Chondrocyte (in vitro differentiated cells): ENCODE data around the gene SPATS2L. TPM values are rescaled to one million over a fixed set of nuclear protein-coding genes. Genes with fewer than 3 reads are reported as not detected.

ENCODE experiments used
- DNase-seq: peaks from one replicate; pipeline ENCODE4 v3.0.0; 2021; ENCODE audit warnings: mixed read lengths, low spot score
- H3K27ac Mint-ChIP-seq: one replicate; pipeline ENCODE4 v1.8.0; 2021; ENCODE audit warnings: mild to moderate bottlenecking, moderate library complexity, mixed read lengths; ENCODE audit not compliant: unreplicated experiment
- H3K27me3 Mint-ChIP-seq: 2 replicates; pipeline ENCODE4 v1.8.0; 2021; ENCODE audit warnings: low read depth, mixed read lengths
- H3K36me3 Mint-ChIP-seq: 2 replicates; pipeline ENCODE4 v1.8.0; 2021; ENCODE audit warnings: low read depth, mixed read lengths
- H3K4me1 Mint-ChIP-seq: 2 replicates; pipeline ENCODE4 v1.8.0; 2021; ENCODE audit warnings: low read depth, mild to moderate bottlenecking, mixed read lengths
- H3K4me3 Mint-ChIP-seq: one replicate; pipeline ENCODE4 v1.8.0; 2021; ENCODE audit warnings: mild to moderate bottlenecking, moderate library complexity, mixed read lengths; ENCODE audit not compliant: unreplicated experiment
- H3K9me3 Mint-ChIP-seq: 2 replicates; pipeline ENCODE4 v1.8.0; 2021; ENCODE audit warnings: low read depth, mixed read lengths
- total RNA-seq: library from RNA; stranded (reverse); gene quantifications from 3 replicates; pipeline ENCODE4 v1.2.1, GENCODE V29; 2021
- TF ChIP-seq, protein P1 (sequence below): fragments of 200-600 bp; sonication (generic); IDR thresholded peaks from 2 replicates; pipeline ENCODE4 v1.5.0; 2021; ENCODE audit warnings: antibody characterized with exemption, mild to moderate bottlenecking, moderate library complexity

The SPATS2L gene
- total RNA-seq, 1 donor from 2014 or later: 237 TPM

DNA sequence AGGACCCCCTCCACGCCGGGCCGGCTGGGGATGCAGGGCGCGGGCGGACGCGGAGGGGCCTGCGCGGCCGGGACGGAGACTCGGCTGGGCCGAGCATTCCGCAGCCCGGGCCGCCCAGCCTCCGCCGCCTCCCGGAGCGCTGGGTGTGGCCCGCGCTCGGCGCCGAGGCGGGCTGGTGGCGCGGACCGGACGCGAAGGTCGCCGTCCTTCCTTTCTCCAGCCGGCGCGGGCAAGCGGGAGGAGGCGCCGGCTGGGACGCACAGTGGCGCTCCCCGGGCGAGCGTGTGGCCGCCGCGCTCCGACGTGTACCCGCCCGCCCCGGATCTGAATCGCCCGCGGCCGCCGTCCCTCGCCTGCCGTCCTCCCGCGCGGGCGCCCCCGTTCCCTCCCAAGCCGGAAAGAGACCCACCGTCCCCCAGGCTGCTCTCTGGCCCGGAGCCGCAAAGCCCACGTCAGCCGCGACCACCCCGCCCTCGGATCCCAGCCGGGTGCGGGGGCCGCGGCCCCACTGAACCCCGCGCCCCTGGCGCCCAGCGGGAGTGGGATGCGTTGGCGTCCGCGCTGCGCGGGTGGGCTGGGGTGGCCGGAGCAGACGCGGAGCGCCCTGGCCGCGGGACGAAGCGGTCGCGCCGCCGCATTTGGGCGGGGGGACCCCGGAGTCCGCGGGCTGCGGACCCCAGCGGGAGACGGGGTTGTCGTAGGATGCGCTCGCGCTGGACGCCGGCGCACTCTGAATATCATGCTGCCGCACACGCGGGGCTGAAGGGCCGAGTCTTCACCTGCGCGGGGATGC, 634 bp downstream of the SPATS2L start:
- H3K27me3 Mint-ChIP-seq: no peaks in the 10 kb centered on the region
- TF ChIP-seq, protein P1, sequence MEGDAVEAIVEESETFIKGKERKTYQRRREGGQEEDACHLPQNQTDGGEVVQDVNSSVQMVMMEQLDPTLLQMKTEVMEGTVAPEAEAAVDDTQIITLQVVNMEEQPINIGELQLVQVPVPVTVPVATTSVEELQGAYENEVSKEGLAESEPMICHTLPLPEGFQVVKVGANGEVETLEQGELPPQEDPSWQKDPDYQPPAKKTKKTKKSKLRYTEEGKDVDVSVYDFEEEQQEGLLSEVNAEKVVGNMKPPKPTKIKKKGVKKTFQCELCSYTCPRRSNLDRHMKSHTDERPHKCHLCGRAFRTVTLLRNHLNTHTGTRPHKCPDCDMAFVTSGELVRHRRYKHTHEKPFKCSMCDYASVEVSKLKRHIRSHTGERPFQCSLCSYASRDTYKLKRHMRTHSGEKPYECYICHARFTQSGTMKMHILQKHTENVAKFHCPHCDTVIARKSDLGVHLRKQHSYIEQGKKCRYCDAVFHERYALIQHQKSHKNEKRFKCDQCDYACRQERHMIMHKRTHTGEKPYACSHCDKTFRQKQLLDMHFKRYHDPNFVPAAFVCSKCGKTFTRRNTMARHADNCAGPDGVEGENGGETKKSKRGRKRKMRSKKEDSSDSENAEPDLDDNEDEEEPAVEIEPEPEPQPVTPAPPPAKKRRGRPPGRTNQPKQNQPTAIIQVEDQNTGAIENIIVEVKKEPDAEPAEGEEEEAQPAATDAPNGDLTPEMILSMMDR: no peak
- no peaks in the 10 kb centered on the region for H3K36me3 Mint-ChIP-seq
- H3K27ac Mint-ChIP-seq: peak overlapping the region; percentile 88
- no peak for DNase-seq
- no peaks in the 10 kb centered on the region for H3K9me3 Mint-ChIP-seq
- peak overlapping the region; percentile 76 for H3K4me3 Mint-ChIP-seq
- peaks cover 60% of the 10 kb centered on the region for H3K4me1 Mint-ChIP-seq

DNA sequence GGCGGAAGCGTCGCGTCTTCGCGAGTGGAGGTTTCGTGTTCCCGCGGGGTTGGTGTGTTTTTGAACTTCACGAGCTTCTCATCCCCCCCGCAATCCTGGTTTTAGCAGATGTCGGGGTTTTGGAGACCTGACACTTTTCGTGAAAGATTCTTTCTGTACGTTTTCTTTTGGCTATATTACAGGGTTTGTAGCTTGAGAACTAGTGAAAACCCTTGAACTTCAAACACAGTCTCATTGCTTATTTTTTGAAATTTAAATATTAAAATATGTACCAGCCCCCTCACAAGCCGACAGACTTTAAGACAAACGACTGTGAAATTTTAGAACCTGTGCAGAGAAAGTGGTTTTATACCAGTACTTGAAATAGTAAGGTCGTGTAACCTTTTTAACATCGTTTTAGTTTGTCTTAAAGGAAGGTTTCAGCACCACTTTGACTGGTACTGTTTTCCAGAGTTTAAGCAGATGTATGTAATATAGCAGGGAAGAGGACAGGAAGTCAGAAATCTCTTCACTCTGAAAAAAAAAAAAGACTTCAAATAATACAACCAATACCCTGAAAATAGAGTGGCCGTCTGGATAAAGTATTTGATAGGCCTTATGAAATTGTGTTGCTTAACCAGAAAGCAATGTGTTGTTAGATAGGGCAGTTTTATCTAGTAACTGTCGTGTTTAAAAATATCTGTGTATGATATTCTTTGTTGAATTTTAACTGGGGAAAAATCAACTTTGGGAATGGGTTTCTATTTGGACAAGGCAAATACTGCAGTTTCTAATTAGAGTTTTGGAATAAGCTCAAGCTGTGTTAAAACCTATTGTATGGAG, 1.4 kb downstream of the SPATS2L start:
- Mint-ChIP-seq H3K4me1 (peaks cover 59% of the 10 kb centered on the region), H3K36me3 (no peaks in the 10 kb centered on the region), H3K9me3 (no peaks in the 10 kb centered on the region), H3K4me3 (peak overlapping the region; percentile 76), H3K27ac (peak overlapping the region; percentile 88), H3K27me3 (no peaks in the 10 kb centered on the region)
- TF ChIP-seq, protein P1: no peak
- no peak for DNase-seq

DNA sequence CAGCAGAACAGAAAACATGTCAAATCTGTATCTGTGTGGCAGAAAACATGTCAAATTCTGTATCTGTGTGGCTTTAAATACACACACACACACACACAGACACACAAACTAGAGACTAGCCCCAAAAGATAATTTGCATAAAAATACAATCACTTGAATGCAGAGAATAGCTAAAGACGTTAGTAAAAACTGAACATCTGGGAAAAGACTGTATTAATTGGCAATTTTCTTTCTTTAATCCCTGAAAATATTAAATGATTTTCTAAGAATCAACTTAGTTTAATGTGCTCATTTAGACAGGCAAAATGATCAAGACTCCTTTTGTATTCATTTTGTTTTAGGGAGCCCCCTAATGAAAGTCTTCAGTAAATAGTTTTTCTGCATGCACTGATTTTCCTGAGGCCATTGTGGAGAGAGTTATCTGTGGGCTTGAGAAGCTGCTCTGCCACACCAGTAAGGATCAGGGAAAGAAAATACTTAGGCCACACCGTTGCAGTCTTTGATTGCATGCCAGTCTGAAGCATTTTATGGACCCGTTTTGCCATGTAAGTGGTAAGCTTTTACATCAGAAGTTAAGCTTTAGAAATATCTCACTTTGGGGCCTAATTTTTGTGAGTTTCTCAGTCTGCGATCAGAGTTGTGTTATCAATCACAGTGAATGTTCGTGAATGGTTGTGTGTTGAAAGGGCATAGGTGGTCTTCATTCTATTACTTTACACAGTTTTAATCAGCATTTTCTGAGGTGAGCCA, 2.2 kb downstream of the SPATS2L start:
- DNase-seq: no peak
- peaks cover 60% of the 10 kb centered on the region for H3K4me1 Mint-ChIP-seq
- H3K27ac Mint-ChIP-seq: peak overlapping the region; percentile 88
- H3K4me3 Mint-ChIP-seq: peak overlapping the region; percentile 76
- H3K36me3 Mint-ChIP-seq: no peaks in the 10 kb centered on the region
- TF ChIP-seq, protein P1: peak; percentile 73
- H3K27me3 Mint-ChIP-seq: no peaks in the 10 kb centered on the region
- H3K9me3 Mint-ChIP-seq: no peaks in the 10 kb centered on the region

DNA sequence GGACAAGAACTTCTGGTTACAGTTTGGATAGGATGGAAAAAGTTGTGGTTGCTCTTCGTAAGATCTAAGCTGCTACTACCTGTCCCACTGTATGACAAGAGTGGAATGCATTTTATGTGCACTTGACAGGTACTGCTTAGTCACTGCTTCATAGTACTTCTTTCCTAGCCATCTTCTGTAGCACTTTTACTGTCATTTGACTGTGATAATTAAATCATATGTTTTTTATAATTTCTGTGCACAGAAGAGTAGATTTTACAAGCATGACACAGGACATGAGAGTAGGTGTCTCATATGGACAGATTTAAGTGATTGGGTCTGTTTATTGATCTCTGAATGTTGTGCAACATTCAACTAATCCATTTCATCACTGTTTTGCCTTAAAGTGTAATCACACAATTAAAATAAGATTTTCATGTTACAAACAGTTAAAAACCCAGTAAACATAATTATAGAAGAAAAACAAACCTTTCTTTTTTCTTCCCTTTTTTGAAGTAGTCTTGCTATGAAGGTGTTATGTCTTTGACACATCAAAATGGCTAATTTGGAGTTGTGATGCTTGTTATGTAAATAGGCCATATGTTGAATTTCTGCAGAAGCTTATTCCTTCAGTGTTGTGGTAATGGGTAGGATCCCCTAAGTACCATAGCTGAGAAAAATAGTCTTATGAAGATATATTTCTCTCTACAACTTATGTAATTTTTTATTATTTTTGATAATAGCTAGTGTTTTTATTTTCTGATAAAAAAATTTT, 3.0 kb downstream of the SPATS2L start:
- peaks cover 67% of the 10 kb centered on the region for H3K4me1 Mint-ChIP-seq
- H3K27ac Mint-ChIP-seq: peak overlapping the region; percentile 88
- H3K4me3 Mint-ChIP-seq: peak overlapping the region; percentile 76

More for the DNA sequence above, 3.0 kb downstream of the SPATS2L start:
- Mint-ChIP-seq H3K27me3 (no peaks in the 10 kb centered on the region), H3K36me3 (no peaks in the 10 kb centered on the region), H3K9me3 (no peaks in the 10 kb centered on the region)
- TF ChIP-seq, protein P1: no peak
- DNase-seq: no peak
